GM21786 (cell line): ENCODE data around the gene ZBED4.

ENCODE experiments used
- ATAC-seq: cut with Tn5 transposase; IDR thresholded peaks from one replicate; pipeline ENCODE4 v1.9.1; 2021; ENCODE audit not compliant: unreplicated experiment

The ZBED4 gene

DNA sequence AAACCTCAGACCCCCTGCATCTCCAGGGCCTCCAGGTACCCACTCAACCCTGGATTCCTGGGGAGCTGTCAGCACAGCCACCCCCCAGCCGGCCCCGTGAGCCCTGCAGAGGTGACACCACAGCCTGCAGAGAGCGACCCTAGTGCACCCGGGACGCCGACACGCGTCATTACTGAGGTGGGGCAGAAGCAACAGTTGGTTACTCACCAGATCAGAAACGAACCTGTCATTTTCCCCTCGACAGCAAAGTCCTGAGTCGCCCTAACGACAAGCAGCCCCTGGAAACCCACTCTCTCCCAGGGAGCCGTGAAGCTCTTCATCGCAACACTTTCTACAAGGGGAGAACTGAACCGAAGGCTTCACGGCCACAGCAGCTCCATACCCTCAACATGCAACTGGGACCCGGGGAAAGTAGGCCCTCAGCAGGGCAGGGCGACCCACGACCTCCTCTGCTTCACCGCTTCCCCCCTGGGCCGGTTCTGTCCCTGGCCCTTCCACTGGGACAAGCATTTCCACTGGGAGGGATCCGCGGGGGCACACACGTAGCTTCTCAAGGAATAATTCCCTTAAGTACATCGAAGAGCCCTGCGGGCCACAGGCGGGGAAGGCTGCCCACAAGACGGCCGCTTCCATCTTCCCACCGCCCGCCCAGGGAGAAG, 27.6 kb upstream of the ZBED4 start:
- ATAC-seq, result no peak

DNA sequence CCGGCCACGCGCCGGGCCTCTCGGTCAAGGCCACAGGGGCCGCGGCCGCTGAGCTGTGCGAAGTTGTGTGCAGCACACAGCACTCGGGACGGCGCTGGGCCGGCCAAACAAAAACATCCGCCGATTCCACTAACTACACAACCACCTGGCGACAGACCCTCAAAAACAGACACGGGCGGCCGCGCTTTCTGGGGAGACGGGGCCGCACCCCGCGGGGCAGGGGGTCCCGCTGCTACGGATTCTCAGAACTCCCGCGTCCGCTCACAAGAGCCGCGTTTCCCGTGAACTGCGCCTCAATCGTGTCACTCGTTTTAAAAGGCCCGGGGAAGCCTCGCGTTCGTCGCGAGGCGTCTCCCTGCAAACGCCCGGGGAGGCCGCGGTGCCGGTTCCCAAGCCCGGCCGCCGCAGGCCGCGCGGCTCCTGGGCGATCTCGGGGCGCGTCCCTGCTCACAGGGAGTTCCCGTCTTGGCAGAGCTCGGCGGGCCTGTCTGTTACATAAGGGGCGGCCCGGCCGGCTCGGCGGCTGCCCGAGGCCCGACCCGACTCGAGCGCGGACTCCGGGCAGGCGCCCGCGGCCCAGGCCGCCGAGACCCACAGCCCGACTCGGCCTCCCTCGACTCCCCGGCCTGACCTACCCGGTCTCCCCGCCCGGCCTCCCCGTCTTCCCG, 26.9 kb upstream of the ZBED4 start:
- ATAC-seq, result no peak

DNA sequence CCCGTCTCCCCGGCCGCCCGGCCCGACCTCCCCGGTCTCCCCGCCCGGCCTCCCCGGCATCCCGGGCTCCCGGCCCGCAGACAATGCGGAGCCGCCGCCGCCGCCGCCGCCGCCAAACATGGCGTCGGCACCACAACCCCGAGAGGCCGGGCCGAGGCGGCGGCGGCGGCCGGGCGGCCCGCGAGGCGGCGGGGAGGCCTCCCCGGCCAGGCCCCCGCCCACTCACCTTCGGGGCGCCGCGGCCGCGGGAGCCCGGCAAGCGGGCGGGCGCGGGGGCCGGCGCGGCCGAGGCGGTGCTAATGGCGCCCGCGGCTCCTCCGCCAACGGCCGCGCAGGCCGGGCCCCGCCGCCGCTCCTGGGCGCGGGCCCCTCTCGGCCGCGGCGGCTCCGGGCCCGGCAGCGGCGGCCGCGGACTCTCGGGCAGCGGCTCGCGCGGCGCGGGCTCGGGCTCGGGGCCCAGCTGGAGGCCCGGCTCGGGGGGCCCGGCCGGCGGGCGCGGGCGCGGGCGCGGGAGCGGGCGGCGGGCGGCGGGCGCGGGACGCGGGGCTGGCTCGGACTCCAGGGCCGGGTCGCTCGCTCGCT, 26.3 kb upstream of the ZBED4 start:
- ATAC-seq, result no peak

DNA sequence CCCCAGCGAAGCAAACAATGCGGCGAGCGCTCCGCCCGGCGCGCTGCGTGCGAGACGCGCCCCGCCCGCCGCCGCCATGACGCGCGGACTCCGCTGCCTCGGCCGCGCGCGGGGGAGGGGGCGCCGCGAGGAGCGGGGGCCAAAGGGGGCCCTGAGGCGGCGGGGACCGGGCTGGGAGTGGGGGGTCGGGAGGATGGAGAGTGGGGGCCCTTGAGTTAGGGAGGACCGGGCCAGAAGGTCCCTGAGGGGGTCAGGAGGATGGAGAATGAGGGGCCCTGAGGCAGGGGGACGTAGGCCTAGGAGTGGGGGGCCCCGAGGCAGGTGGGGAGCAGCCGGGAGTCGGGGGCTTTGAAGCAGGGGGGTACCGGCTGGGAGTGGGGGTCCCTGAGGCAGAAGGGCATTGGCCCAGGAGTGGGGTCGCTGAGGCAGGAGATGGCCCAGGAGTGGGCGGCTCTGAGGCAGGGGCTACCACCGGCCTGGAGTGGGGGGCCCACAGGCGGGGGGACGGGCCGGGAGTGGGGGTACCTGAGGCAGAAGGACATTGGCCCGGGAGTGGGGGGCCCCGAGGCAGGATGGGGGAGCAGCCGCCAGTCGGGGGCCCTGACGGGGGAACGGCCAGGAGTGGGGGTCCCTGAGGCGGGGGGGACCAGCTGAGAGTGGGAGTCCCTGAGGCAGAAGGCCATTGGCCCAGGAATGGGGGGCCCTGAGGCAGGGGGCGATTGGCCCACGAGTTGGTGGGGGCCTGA, 25.6 kb upstream of the ZBED4 start, which contains the start of gene BRD1:
TSS of gene BRD1 (minus strand) at position 21 of the 746 bp plus-strand sequence. CDS start 3,556 bp downstream, outside the sequence.
- ATAC-seq, result no peak

DNA sequence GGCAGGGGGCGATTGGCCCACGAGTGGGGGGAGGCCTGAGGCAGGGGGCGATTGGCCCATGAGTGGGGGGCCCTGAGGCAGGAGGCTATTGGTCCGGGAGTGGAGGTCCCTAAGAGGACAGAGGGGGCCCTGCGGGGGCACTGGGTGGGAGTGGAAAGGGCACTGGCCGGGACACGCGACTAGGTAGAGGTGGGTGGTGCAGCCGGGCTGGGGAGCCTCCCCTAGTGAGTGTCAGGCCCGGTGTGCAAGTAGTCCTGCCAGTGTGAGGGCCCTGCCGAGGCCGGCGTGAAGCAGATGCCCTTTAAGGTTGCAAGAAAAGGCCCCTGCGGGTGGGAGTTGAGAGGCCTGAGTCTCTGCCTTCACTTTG, 25.1 kb upstream of the ZBED4 start:
- ATAC-seq, result no peak

DNA sequence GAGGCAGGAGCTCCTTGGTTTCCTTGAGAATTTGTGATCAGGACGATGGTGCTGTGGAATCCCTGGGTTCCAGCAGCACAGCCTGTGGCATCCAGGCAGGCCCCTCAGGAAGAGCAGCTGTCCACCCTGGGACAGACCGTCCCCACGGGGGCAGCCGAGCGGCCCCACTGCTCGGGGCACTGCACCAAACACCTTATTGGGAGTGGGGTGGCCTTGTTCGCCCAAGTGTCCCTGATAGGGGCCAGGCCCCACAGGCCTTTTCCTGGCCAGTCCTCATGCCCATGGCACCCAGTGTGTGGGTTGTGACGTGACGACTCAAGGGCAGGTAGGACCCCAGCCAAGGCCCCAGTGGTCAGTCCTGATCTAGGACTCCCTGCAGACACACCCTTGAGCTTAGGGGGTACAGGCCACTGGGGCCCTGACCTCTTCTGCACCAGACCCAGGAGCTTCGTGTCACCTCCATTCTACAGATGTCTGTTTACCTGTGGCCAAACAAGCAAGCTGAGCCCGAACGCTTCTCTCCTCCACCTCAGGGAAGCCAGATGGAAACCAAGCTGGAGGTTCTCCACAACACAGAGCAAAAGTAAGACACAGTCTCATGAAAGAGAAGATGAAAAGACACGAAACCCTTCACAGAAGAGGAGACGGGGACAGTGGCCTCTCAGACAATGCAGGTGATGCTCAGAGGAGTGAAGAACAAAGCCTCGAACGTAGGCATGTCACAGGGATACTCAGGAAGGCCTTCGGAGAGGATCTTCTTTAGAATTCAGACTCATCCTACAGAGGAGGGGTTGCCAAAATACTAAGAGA, 24.4 kb upstream of the ZBED4 start:
- ATAC-seq, result no peak

DNA sequence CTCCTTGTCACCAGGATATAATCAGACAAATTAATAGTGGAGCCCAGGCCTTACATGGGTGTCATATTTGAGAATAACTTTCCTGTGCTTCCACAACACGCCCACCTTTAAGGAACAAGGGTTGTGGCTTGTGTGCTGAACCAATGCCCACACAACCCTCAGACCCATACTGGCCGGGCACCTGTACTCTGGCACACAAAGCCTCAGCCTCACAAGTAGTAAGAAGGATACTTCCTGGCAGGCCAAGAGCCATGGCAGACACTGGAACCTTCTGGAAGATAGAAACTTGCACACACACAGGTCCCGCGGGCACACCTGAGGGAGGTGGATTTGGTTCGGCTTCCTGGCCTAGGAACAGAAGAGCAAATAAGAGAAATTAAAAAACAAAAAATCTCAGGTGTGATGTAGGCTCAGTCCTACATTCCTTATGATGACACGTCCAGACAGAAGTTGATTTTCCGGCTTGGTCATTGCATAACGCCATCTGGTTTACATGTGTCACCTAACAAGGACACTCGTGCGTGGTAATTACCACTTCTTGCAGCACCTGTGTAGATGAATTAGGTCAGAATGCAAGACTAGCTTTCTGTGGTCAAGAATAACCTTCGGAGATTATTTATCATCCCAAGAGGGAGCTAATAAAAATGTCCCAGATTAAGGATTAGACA, 20.2 kb upstream of the ZBED4 start:
- no peak for ATAC-seq

DNA sequence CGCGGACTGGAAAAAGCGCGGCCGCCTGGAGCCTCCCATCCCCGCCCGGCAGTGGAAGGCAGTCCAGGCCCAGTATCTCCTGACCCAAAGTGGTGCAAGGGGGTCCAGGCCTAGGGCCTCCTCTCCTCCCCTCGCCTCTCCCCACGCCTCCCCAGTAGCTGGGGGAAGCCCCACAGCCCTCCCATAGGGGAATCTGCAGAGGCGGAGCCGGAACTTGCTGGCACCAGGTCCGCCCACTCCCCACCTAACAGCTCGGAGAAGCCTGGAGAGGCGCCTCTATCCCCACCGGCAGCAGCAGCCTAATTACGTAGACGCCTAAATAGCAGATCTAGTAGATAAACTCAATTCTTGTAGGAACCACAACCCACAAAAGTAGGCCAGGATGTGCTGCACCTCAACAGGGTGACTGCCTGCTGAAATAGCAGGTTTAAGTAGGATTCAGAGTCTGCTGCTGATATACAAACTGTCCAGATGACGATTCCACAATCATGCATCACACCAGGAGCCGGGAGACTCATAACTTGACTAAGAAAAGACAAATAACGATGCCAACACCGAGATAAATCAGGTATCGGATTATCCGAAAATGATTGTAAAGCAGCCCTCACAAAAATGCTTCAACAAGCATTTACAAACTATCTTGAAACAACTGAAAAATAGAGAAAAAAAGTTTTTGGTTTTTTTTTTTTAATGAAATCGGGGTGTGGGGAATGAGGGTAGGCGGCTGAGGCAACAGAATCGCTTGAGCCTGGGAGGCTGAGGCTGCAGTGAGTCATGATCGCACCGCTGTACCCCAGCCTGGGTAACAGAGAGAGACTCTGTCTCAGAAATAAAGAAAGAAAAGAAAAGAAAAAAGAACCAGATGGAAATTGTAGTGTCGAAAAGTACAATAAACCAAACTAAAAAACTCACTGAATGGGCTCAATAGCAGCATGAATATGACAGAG, 14.6 kb upstream of the ZBED4 start:
- ATAC-seq, result no peak

DNA sequence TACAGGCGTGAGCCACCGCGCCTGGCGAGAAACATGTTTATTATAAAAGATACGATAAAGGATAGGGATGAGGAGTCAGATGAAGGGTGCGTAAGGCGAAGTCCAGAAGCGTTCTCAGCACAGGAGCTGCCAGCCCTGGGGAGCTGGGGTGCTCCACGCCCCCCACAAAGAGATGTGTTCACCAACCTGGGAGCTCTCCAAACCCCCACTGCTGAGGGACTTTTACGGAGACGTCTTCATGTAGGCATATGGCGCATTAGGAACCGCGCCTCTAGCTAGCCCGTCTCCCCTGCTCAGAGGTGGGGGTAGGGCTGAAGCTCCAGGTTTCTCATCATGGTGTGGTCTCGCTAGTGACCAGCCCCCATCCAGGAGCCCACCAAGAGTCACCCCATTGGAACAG, 8.4 kb upstream of the ZBED4 start:
- ATAC-seq, result no peak

DNA sequence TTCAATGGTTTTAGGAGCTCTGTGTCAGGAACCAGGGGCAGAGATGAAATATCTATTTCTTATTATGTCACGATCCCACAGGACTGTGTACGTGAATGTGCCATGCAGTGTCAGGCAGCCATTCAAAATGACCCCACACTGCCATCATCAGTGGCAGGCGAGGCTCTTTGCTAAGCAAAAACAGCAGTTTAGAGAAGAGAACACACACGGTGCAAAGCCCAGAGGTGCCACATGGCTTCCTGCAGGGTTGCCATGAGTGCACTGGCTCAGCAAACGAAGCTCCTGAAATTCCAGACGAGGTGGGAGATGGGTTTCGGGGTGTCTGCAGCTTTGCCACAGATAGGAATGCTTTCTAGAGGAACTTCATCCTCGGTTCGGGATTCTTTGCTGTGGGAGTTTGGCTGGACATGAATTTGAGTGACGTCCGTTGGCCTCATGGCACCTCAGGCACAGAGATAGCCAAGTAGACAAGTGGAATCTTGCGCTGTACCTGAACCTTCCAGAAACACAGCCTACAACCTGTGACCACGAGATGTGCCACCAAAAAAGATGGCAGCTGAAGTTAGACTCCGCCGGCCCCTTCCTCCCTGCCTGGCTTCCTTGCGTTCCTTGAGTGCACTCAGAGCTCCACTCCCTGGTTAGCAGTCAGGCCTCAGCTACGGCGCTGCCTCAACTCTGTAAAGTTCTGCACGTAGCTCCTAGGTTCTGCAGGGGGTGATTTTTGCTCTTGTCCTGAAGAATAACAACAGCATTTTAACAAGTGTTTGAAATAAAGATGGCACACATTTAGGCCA, 7.8 kb upstream of the ZBED4 start:
- no peak for ATAC-seq

DNA sequence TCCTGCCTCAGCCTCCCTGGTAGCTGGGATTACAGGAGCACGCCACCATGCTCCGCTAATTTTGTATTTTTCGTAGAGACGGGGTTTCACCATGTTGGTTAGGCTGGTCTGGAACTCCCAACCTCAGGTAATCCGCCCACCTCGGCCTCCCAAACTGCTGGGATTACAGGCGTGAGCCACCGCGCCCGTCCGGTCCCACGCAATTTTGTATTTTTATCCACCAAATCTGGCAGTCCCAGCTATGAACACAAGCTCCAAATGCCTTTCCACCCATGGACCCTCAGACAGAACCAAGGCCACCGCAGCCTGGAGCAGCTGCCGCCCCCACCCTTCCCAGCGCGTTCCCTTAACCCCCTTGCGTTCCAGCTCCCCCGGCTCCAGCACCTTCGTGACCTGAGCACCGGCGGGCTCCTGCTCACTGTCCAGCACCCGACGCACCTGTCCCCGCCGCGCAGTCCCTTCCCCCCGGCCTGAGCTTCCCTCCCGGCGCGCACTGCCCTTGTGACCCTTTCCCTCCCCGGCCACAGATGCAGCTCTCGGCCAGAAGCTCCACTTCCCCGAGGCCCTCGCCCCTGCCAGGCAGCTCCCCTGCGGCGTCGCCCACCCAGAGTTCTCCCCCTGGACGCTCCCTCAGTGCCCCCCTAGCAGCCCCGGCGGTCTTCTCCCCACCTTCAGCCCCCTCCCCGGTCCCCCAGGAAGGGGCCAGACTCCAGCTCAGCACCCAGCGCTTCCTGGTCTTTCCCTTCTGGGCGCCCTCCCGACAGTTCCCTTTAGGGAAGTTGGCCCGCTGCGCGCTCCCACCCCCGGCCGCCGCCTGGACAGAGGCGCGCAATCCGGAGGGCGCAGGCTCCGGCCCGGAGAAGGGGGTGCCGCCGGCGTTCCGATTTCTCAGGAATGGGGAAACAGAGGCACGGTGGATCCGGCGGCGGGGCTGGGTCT, 5.6 kb upstream of the ZBED4 start:
- no peak for ATAC-seq

DNA sequence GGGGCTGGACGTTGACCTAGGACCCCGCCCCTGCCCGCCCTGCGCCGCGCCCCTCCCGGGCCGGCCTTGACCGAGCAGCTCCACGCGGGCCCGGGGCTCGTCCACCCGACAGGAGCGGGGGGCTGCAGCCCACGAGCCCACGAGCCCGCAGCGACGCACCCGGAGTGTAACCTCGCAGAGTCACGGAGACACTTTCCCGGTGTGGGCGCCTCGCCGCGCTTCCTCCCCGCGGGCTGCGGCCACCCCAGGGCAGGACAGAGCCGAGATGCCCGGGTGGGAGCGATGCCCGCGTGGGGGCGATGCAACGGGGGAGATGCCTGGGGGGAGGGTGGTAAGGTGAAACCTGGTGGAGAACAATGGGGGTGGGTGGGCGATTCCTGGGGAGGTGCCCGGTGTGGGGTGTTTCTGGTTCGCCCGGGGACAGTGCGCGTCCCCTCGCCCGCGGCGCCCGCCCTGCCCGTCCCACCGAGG, 4.9 kb upstream of the ZBED4 start:
- ATAC-seq, result no peak

DNA sequence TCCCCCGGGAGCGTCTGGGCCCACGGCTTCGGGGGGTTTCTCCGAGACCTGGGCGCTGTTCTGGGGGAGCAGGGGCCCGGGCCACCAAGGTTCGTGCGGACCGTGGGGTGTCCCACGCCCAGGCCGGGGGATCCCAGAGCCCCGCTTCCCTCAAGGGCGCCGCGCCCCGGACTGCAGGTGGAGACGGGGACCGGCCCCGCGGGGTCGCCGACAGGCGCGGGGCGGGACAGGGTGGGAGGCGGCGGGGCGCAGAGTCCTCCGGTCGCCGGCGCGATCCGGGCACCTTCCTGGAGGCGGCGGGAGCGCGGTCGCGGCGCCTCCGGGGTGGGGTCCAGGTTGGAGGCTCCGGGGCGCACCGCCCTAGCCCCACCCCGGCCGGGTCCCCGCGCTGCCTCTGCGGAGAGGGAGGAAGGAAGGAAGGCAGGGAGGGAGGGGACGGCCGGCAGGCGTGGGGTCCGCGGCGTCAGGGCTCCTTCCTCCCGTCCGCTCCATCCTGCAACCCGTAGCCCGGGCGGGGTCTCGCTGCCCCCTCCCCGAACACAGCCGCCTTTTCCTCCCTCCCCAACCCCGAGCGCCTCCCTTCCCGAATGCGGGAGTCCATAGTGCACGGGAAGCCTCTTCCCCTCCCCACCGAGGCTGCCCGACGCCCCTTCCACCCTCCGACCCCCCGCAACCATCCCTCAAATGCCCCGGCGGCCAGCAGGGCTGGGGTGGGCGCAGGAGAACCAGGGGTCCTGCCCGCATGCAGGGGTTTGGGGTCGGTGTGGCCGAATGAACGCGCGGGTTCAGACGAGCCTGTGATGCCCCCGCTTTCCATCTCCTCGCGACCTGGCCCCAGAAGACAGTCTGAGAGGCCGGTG, 4.3 kb upstream of the ZBED4 start:
- no peak for ATAC-seq

DNA sequence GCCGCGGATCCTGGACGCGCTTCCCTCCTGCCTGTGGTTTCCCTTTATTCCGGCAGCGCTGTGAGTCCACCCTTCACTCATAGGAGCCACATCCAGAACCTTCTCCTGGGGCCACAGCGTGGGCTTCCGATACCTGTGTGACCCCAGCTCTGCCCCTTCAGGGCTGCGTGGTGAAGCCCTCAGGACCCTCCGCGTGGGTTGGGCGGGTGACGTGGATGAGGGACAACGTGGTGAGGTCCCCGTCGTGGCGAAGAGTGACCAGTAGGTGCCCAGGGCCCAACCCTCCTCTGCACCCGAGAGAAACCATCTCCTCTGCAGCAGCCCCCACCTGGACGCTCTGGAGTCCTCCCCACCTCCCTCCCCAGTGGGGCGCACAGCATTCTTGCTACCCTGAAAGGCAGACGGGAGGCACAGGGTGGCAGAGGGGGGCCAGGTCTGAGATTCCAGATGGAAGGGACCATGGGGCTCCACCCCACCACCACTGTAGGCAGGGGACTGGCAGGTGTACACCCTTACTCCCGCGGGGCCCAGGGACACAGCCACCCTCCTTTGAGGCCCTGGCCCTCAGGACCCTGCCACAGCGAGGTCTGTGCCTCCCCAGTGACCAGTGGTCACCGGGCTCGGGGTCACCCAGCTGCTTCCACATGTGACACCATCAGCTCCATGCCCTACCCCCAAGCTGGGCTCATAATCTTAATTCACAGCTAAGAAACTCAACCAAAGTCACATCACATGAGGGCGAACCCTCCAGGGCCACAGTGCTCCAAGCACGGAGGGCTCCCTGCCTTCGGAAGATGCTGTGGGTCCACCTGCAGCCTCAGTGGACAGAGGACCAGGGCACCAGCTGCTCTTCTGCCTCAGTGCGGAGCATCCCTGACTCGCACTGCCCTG, 3.4 kb upstream of the ZBED4 start:
- ATAC-seq, result no peak
